SK-N-SH treated with all-trans-retinoic acid at 6 μM for 48 hours (cell line): ENCODE measurements around the gene CDC20B.

Source experiments
- ATAC-seq: fragments of 200-7000 bp; cut with Tn5 transposase; 3 replicates; pipeline ENCODE4 v1.9.1; 2020; ENCODE audit warnings: mild to moderate bottlenecking, moderate library complexity
- ARNTL ChIP-seq: fragments of 450-650 bp; formaldehyde crosslinking; IDR thresholded peaks from 2 replicates; pipeline ENCODE4 v1.5.0; 2020; ENCODE audit warnings: low read depth, mild to moderate bottlenecking, moderate library complexity, borderline replicate concordance
- BACH2 ChIP-seq: fragments of 250-450 bp; sonication (Bioruptor Pico); IDR thresholded peaks from 2 replicates; pipeline ENCODE4 v1.9.0; 2021; ENCODE audit warnings: mild to moderate bottlenecking, borderline replicate concordance
- CSDC2 ChIP-seq: fragments of 250-450 bp; sonication (Bioruptor Pico); IDR thresholded peaks from 2 replicates; pipeline ENCODE4 v1.5.0; 2020; ENCODE audit warnings: mild to moderate bottlenecking, moderate library complexity
- ESRRG ChIP-seq: fragments of 250-450 bp; sonication (Bioruptor Pico); IDR thresholded peaks from 2 replicates; pipeline ENCODE4 v1.6.1; 2021; ENCODE audit warnings: mild to moderate bottlenecking
- GLIS3 ChIP-seq: fragments of 250-450 bp; sonication (Bioruptor Pico); IDR thresholded peaks from 2 replicates; pipeline ENCODE4 v1.5.0; 2020; ENCODE audit warnings: mild to moderate bottlenecking, moderate library complexity
- ISL1 ChIP-seq: fragments of 250-450 bp; sonication (Bioruptor Pico); IDR thresholded peaks from 2 replicates; pipeline ENCODE4 v2.1.2; 2022; ENCODE audit warnings: mild to moderate bottlenecking, moderate library complexity
- OSR1 ChIP-seq: fragments of 250-450 bp; sonication (Bioruptor Pico); IDR thresholded peaks from 2 replicates; pipeline ENCODE4 v1.8.0; 2022; ENCODE audit warnings: moderate library complexity, mild to moderate bottlenecking, inconsistent platforms
- PPARA ChIP-seq: fragments of 250-450 bp; sonication (Bioruptor Pico); IDR thresholded peaks from 2 replicates; pipeline ENCODE4 v1.5.0; 2020; ENCODE audit warnings: mild to moderate bottlenecking, borderline replicate concordance
- RARB ChIP-seq: fragments of 250-450 bp; sonication (Bioruptor Pico); IDR thresholded peaks from 2 replicates; pipeline ENCODE4 v1.8.0; 2021; ENCODE audit warnings: mild to moderate bottlenecking, moderate library complexity
- SNAI2 ChIP-seq: fragments of 250-450 bp; sonication (Bioruptor Pico); IDR thresholded peaks from 2 replicates; pipeline ENCODE4 v1.5.0; 2020; ENCODE audit warnings: mild to moderate bottlenecking, moderate library complexity
- TCF4 ChIP-seq: fragments of 250-450 bp; sonication (Bioruptor Pico); IDR thresholded peaks from 2 replicates; pipeline ENCODE4 v1.8.0; 2021; ENCODE audit warnings: mild to moderate bottlenecking, moderate library complexity, borderline replicate concordance
- TOX ChIP-seq: fragments of 250-450 bp; sonication (Bioruptor Pico); IDR thresholded peaks from 2 replicates; pipeline ENCODE4 v1.8.0; 2021; ENCODE audit warnings: mild to moderate bottlenecking, moderate library complexity, borderline replicate concordance
- ZC3H10 ChIP-seq: fragments of 250-450 bp; sonication (Bioruptor Pico); IDR thresholded peaks from 2 replicates; pipeline ENCODE4 v1.5.1; 2021; ENCODE audit warnings: mild to moderate bottlenecking, moderate library complexity
- ZFP3 ChIP-seq: fragments of 250-450 bp; sonication (Bioruptor Pico); IDR thresholded peaks from 2 replicates; pipeline ENCODE4 v1.5.0; 2020; ENCODE audit warnings: mild to moderate bottlenecking, moderate library complexity
- ZFP30 ChIP-seq: fragments of 450-650 bp; formaldehyde crosslinking; IDR thresholded peaks from 2 replicates; pipeline ENCODE4 v1.5.0; 2022; ENCODE audit warnings: mild to moderate bottlenecking, moderate library complexity
- ZNF565 ChIP-seq: fragments of 450-650 bp; formaldehyde crosslinking; conservative IDR thresholded peaks from 2 replicates; pipeline ENCODE4 v1.5.0; 2020; ENCODE audit warnings: low read depth, mild to moderate bottlenecking, moderate library complexity
- ZNF70 ChIP-seq: fragments of 450-650 bp; formaldehyde crosslinking; IDR thresholded peaks from 2 replicates; pipeline ENCODE4 v1.5.0; 2020; ENCODE audit warnings: mild to moderate bottlenecking, moderate library complexity
- TF ChIP-seq, protein P1 (sequence below): fragments of 250-450 bp; sonication (Bioruptor Pico); IDR thresholded peaks from 2 replicates; pipeline ENCODE4 v1.8.0; 2020; ENCODE audit warnings: mild to moderate bottlenecking, moderate library complexity, borderline replicate concordance
- TF ChIP-seq, protein P2 (sequence below): fragments of 250-450 bp; sonication (Bioruptor Pico); IDR thresholded peaks from 2 replicates; pipeline ENCODE4 v1.5.0; 2020; ENCODE audit warnings: mild to moderate bottlenecking, moderate library complexity
- TF ChIP-seq, protein P3 (sequence below): fragments of 250-450 bp; sonication (Bioruptor Pico); IDR thresholded peaks from 2 replicates; pipeline ENCODE4 v1.8.0; 2021; ENCODE audit warnings: low read depth, mild to moderate bottlenecking, moderate library complexity, borderline replicate concordance
- TF ChIP-seq, protein P4 (sequence below): fragments of 250-450 bp; sonication (Bioruptor Pico); IDR thresholded peaks from 2 replicates; pipeline ENCODE4 v1.5.1; 2021; ENCODE audit warnings: mild to moderate bottlenecking, moderate library complexity
- TF ChIP-seq, protein P5 (sequence below): fragments of 250-450 bp; sonication (Bioruptor Pico); IDR thresholded peaks from 2 replicates; pipeline ENCODE4 v1.5.1; 2020; ENCODE audit warnings: low read depth, mild to moderate bottlenecking, moderate library complexity

The CDC20B gene

DNA sequence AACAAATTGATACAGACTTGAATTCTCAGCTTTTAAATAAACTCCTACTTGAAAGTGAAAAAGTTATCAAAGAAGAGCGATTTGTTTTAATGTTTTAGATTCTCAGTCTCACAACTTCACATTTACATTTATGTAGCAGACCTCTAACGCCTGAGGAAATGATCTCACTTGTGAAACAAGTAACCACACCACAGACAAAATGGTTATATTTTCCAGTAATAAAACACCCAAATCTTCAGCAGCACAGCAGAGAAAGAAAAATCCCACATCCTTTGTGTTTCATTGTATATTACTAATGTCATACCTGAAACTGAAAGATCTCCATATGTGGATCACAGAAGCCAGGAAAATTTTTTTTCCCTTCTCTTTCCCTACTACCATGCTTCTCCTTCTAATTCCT is 100.3 kb downstream of the CDC20B start:
- ATAC-seq, result no peak
- TF ChIP-seq ZFP30, result no peak
- no peak for TF ChIP-seq ZNF70
- TF ChIP-seq ISL1, result no peak
- TF ChIP-seq TCF4 (CRISPR knock-in tag), result no peak
- TF ChIP-seq, protein P1, sequence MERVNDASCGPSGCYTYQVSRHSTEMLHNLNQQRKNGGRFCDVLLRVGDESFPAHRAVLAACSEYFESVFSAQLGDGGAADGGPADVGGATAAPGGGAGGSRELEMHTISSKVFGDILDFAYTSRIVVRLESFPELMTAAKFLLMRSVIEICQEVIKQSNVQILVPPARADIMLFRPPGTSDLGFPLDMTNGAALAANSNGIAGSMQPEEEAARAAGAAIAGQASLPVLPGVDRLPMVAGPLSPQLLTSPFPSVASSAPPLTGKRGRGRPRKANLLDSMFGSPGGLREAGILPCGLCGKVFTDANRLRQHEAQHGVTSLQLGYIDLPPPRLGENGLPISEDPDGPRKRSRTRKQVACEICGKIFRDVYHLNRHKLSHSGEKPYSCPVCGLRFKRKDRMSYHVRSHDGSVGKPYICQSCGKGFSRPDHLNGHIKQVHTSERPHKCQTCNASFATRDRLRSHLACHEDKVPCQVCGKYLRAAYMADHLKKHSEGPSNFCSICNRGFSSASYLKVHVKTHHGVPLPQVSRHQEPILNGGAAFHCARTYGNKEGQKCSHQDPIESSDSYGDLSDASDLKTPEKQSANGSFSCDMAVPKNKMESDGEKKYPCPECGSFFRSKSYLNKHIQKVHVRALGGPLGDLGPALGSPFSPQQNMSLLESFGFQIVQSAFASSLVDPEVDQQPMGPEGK (CRISPR knock-in tag), result no peak
- TF ChIP-seq ZNF565 (CRISPR knock-in tag), result no peak
- no peak for TF ChIP-seq ZFP3
- TF ChIP-seq ESRRG, result no peak
- TF ChIP-seq ZC3H10 (CRISPR knock-in tag), result no peak
- TF ChIP-seq RARB (CRISPR knock-in tag), result no peak
- TF ChIP-seq, protein P2, sequence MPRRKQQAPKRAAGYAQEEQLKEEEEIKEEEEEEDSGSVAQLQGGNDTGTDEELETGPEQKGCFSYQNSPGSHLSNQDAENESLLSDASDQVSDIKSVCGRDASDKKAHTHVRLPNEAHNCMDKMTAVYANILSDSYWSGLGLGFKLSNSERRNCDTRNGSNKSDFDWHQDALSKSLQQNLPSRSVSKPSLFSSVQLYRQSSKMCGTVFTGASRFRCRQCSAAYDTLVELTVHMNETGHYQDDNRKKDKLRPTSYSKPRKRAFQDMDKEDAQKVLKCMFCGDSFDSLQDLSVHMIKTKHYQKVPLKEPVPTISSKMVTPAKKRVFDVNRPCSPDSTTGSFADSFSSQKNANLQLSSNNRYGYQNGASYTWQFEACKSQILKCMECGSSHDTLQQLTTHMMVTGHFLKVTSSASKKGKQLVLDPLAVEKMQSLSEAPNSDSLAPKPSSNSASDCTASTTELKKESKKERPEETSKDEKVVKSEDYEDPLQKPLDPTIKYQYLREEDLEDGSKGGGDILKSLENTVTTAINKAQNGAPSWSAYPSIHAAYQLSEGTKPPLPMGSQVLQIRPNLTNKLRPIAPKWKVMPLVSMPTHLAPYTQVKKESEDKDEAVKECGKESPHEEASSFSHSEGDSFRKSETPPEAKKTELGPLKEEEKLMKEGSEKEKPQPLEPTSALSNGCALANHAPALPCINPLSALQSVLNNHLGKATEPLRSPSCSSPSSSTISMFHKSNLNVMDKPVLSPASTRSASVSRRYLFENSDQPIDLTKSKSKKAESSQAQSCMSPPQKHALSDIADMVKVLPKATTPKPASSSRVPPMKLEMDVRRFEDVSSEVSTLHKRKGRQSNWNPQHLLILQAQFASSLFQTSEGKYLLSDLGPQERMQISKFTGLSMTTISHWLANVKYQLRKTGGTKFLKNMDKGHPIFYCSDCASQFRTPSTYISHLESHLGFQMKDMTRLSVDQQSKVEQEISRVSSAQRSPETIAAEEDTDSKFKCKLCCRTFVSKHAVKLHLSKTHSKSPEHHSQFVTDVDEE (CRISPR knock-in tag), result no peak

DNA sequence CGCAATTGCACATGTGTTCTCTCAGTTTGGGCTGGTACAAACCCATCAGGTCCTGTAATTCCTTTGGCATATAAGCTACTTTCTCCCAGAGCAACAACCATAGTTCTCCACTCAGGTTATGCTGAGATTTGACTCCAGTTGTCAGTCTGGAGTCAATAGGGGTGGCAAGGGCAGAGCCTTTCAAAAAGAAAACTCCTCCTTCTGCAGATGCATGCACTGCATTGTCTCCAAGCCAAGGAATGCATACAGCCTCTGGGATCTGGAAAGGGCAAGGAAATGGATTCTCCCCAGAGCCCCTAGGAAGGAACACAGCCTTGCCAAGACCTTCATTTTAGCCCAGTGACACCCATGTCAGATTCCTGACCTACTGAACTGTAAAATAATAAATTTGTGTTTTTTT is 101.6 kb downstream of the CDC20B start:
- no peak for ATAC-seq
- no peak for TF ChIP-seq PPARA (CRISPR knock-in tag)
- TF ChIP-seq CSDC2 (CRISPR knock-in tag), result no peak
- TF ChIP-seq TOX (CRISPR knock-in tag), result no peak
- TF ChIP-seq ZNF70, result no peak

DNA sequence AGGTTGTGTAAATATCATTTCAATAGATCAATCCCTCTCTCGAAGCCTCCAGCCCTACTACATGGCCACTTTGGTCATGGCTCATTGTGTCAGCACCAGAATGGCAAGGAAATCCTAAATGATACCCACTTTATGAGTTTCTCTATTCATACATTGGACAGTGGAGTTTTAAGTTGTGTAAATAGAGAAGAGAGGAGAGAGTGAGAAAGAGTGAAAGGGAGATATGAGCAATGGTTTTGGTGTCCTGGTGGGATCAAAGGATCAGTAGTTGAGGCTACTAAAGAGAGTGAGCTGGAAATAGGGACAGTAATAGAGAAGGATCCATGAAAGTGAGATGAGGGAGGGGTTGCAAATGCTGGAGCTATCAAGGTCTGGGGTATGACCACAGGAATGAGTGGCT is 102.0 kb downstream of the CDC20B start:
- TF ChIP-seq ISL1 (no peak), OSR1 (CRISPR knock-in tag) (no peak), TOX (CRISPR knock-in tag) (no peak), ZNF565 (CRISPR knock-in tag) (no peak), GLIS3 (CRISPR knock-in tag) (no peak), RARB (CRISPR knock-in tag) (no peak), ZC3H10 (CRISPR knock-in tag) (no peak), ARNTL (no peak), ZFP3 (no peak)
- TF ChIP-seq, protein P3, sequence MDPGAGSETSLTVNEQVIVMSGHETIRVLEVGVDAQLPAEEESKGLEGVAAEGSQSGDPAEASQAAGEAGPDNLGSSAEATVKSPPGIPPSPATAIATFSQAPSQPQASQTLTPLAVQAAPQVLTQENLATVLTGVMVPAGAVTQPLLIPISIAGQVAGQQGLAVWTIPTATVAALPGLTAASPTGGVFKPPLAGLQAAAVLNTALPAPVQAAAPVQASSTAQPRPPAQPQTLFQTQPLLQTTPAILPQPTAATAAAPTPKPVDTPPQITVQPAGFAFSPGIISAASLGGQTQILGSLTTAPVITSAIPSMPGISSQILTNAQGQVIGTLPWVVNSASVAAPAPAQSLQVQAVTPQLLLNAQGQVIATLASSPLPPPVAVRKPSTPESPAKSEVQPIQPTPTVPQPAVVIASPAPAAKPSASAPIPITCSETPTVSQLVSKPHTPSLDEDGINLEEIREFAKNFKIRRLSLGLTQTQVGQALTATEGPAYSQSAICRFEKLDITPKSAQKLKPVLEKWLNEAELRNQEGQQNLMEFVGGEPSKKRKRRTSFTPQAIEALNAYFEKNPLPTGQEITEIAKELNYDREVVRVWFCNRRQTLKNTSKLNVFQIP (CRISPR knock-in tag), result no peak
- TF ChIP-seq, protein P1 (CRISPR knock-in tag), result no peak
- ATAC-seq, result no peak

DNA sequence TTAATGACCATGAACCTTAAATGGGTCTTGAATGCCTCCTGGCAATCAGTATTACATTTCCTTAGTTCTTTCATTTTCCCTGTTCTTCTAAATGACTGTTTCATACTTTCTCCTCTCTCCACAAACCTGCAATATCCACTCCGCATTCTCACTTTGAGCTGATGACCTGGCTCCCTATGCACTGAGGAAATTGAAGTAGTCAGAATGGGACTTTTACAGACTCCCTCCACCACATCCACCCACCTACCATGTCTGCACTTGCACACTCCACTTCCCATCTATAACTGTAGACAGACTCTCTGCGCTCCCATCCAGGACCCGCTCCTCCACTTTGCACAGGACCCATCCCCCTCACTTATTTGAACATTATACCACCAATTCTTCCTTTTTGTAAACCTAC is 106.7 kb downstream of the CDC20B start:
- TF ChIP-seq ZNF565 (CRISPR knock-in tag) (no peak), PPARA (CRISPR knock-in tag) (no peak), ZNF70 (no peak), BACH2 (CRISPR knock-in tag) (no peak), ARNTL (no peak), CSDC2 (CRISPR knock-in tag) (no peak), SNAI2 (CRISPR knock-in tag) (no peak), ZC3H10 (CRISPR knock-in tag) (no peak), ESRRG (no peak), ISL1 (no peak), ZFP30 (no peak), ZFP3 (no peak), GLIS3 (CRISPR knock-in tag) (no peak), TOX (CRISPR knock-in tag) (no peak), TCF4 (CRISPR knock-in tag) (no peak)
- TF ChIP-seq, protein P4, sequence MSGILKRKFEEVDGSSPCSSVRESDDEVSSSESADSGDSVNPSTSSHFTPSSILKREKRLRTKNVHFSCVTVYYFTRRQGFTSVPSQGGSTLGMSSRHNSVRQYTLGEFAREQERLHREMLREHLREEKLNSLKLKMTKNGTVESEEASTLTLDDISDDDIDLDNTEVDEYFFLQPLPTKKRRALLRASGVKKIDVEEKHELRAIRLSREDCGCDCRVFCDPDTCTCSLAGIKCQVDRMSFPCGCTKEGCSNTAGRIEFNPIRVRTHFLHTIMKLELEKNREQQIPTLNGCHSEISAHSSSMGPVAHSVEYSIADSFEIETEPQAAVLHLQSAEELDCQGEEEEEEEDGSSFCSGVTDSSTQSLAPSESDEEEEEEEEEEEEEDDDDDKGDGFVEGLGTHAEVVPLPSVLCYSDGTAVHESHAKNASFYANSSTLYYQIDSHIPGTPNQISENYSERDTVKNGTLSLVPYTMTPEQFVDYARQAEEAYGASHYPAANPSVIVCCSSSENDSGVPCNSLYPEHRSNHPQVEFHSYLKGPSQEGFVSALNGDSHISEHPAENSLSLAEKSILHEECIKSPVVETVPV (CRISPR knock-in tag), result no peak
- TF ChIP-seq, protein P5, sequence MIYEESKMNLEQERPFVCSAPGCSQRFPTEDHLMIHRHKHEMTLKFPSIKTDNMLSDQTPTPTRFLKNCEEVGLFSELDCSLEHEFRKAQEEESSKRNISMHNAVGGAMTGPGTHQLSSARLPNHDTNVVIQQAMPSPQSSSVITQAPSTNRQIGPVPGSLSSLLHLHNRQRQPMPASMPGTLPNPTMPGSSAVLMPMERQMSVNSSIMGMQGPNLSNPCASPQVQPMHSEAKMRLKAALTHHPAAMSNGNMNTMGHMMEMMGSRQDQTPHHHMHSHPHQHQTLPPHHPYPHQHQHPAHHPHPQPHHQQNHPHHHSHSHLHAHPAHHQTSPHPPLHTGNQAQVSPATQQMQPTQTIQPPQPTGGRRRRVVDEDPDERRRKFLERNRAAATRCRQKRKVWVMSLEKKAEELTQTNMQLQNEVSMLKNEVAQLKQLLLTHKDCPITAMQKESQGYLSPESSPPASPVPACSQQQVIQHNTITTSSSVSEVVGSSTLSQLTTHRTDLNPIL (CRISPR knock-in tag), result no peak
- no peak for ATAC-seq
